Smooth muscle cell (in vitro differentiated cells): ENCODE measurements around the gene PLD3. TPM values are rescaled to one million over a fixed set of nuclear protein-coding genes. Genes with fewer than 3 reads are reported as not detected.

Experiments used
- DNase-seq: peaks from one replicate; lab custom pipeline; 2025; ENCODE audit not compliant: unreplicated experiment; lab: John Stamatoyannopoulos, UW
- H2AFZ ChIP-seq: fragments of 200-600 bp; sonication (generic); 2 replicates; pipeline ENCODE4 v1.6.0; 2016; ENCODE audit warnings: antibody characterized with exemption, low read depth, mild to moderate bottlenecking
- H3F3A ChIP-seq: fragments of 200-600 bp; sonication (generic); 2 replicates; pipeline ENCODE4 v1.6.0; 2017; ENCODE audit warnings: antibody characterized with exemption, low read depth
- H3K27ac ChIP-seq: fragments of 200-600 bp; sonication (generic); 2 replicates; pipeline ENCODE4 v1.5.1; 2016; ENCODE audit warnings: low read depth, mild to moderate bottlenecking
- H3K27me3 ChIP-seq: fragments of 200-600 bp; sonication (generic); 2 replicates; pipeline ENCODE4 v1.6.1; 2016; ENCODE audit warnings: low read depth, mild to moderate bottlenecking
- H3K36me3 ChIP-seq: fragments of 200-600 bp; sonication (generic); 2 replicates; pipeline ENCODE4 v1.5.1; 2016; ENCODE audit warnings: low read depth
- H3K4me1 ChIP-seq: fragments of 200-600 bp; sonication (generic); 2 replicates; pipeline ENCODE4 v1.5.1; 2016; ENCODE audit warnings: low read depth
- H3K4me2 ChIP-seq: fragments of 200-600 bp; sonication (generic); 2 replicates; pipeline ENCODE4 v1.6.0; 2016; ENCODE audit warnings: mild to moderate bottlenecking
- H3K4me3 ChIP-seq: fragments of 200-600 bp; sonication (generic); 2 replicates; pipeline ENCODE4 v1.5.1; 2016; ENCODE audit warnings: mild to moderate bottlenecking
- H3K79me2 ChIP-seq: fragments of 200-600 bp; sonication (generic); 2 replicates; pipeline ENCODE4 v1.6.0; 2016; ENCODE audit warnings: low read depth, mild to moderate bottlenecking
- H3K9ac ChIP-seq: fragments of 200-600 bp; sonication (generic); 2 replicates; pipeline ENCODE4 v1.6.0; 2016; ENCODE audit warnings: low read depth
- H3K9me3 ChIP-seq: fragments of 200-600 bp; sonication (generic); replicated peaks from 2 replicates; pipeline ENCODE4 v1.5.1; 2016; ENCODE audit warnings: low read depth
- H4K20me1 ChIP-seq: fragments of 200-600 bp; sonication (generic); 2 replicates; pipeline ENCODE4 v1.6.0; 2016; ENCODE audit warnings: low read depth
- CTCF ChIP-seq: fragments of 200-600 bp; sonication (generic); IDR thresholded peaks from 2 replicates; pipeline ENCODE4 v1.5.1; 2017; ENCODE audit warnings: borderline replicate concordance, mild to moderate bottlenecking, antibody characterized with exemption; ENCODE audit not compliant: insufficient read depth, poor library complexity, severe bottlenecking
- WGBS: methylation state at CpG from one replicate; pipeline ENCODE4 v1.1.7; 2016; ENCODE audit warnings: low lambda C conversion rate; 5-methylcytosine and 5-hydroxymethylcytosine counted together
- polyA plus RNA-seq: library from polyadenylated mRNA; unstranded; fragments of >200 nt; fragmentation: Nextera tagmentation; extraction: Ambion mirVana; gene quantifications from 2 replicates; pipeline ENCODE4 v1.2.1, GENCODE V29; 2016
- total RNA-seq: library from RNA; depleted of rRNA; stranded (reverse); fragments of >200 nt; gene quantifications from 2 replicates; pipeline ENCODE4 v1.2.3, GENCODE V29; 2014

PLD3 gene
- total and polyA plus RNA-seq, 2 experiments from 2014 or later: 716 to 1,023 TPM

- H3F3A ChIP-seq: no peaks in the 10 kb centered on the region
- TF ChIP-seq CTCF: no peak
- H4K20me1 ChIP-seq: no peaks in the 10 kb centered on the region
- H3K9me3 ChIP-seq: no peaks in the 10 kb centered on the region
- no peak overlapping the region for H2AFZ ChIP-seq
- DNase-seq: no peak
- no peak overlapping the region for H3K4me3 ChIP-seq
- H3K36me3 ChIP-seq: no peaks in the 10 kb centered on the region
- no peaks in the 10 kb centered on the region for H3K27me3 ChIP-seq
- no peak overlapping the region for H3K9ac ChIP-seq
- H3K4me2 ChIP-seq: no peak overlapping the region
- H3K79me2 ChIP-seq: no peaks in the 10 kb centered on the region
- no peak overlapping the region for H3K27ac ChIP-seq
- no peaks in the 10 kb centered on the region for H3K4me1 ChIP-seq
- WGBS: 96% methylated on average over 5 of the region's 5 CpGs
These were observed 32.6 kb upstream of the PLD3 start for GRCh38 chr19:40315812-40316470.

- no peaks in the 10 kb centered on the region for H3K4me1 ChIP-seq
- no peak for DNase-seq
- no peaks in the 10 kb centered on the region for H3K9me3 ChIP-seq
- H3K27ac ChIP-seq: no peak overlapping the region
- no peaks in the 10 kb centered on the region for H3K36me3 ChIP-seq
- no peaks in the 10 kb centered on the region for H3K79me2 ChIP-seq
- H3K4me3 ChIP-seq: no peak overlapping the region
- H3K27me3 ChIP-seq: no peaks in the 10 kb centered on the region
- no peak overlapping the region for H2AFZ ChIP-seq
- no peaks in the 10 kb centered on the region for H3F3A ChIP-seq
- TF ChIP-seq CTCF: no peak
- no peak overlapping the region for H3K9ac ChIP-seq
- no peak overlapping the region for H3K4me2 ChIP-seq
- WGBS: 98% methylated on average over 7 of the region's 7 CpGs
- H4K20me1 ChIP-seq: no peaks in the 10 kb centered on the region
These were observed 31.2 kb upstream of the PLD3 start for GRCh38 chr19:40317338-40317737.

GRCh38 chr19:40320558-40320935, 27.9 kb upstream of the PLD3 start:
- Histone ChIP-seq H2AFZ (no peak overlapping the region), H3K4me1 (no peaks in the 10 kb centered on the region), H3K27ac (no peak overlapping the region), H3K36me3 (no peaks in the 10 kb centered on the region), H3K9me3 (no peaks in the 10 kb centered on the region), H3K9ac (no peak overlapping the region), H3F3A (no peaks in the 10 kb centered on the region), H3K27me3 (no peaks in the 10 kb centered on the region), H3K4me3 (no peak overlapping the region), H4K20me1 (no peaks in the 10 kb centered on the region), H3K79me2 (no peaks in the 10 kb centered on the region), H3K4me2 (no peak overlapping the region)
- no peak for DNase-seq
- no peak for TF ChIP-seq CTCF
- 95% methylated on average over 7 of the region's 7 CpGs for WGBS

- Histone ChIP-seq H4K20me1 (no peaks in the 10 kb centered on the region), H2AFZ (no peak overlapping the region), H3K27ac (no peak overlapping the region), H3F3A (no peaks in the 10 kb centered on the region), H3K79me2 (no peaks in the 10 kb centered on the region), H3K9ac (no peak overlapping the region), H3K9me3 (no peaks in the 10 kb centered on the region), H3K36me3 (no peaks in the 10 kb centered on the region), H3K27me3 (no peaks in the 10 kb centered on the region), H3K4me1 (no peaks in the 10 kb centered on the region), H3K4me3 (no peak overlapping the region), H3K4me2 (no peak overlapping the region)
- DNase-seq: no peak
- no peak for TF ChIP-seq CTCF
- 97% methylated on average over 18 of the region's 18 CpGs for WGBS
These were observed 27.4 kb upstream of the PLD3 start for GRCh38 chr19:40321076-40321475.
